Measurements from ENCODE around the gene CST7.

The CST7 gene

GRCh38 chr20:24950836-24951525, 1.9 kb downstream of the CST7 start:
- no peak for DNase-seq

DNA sequence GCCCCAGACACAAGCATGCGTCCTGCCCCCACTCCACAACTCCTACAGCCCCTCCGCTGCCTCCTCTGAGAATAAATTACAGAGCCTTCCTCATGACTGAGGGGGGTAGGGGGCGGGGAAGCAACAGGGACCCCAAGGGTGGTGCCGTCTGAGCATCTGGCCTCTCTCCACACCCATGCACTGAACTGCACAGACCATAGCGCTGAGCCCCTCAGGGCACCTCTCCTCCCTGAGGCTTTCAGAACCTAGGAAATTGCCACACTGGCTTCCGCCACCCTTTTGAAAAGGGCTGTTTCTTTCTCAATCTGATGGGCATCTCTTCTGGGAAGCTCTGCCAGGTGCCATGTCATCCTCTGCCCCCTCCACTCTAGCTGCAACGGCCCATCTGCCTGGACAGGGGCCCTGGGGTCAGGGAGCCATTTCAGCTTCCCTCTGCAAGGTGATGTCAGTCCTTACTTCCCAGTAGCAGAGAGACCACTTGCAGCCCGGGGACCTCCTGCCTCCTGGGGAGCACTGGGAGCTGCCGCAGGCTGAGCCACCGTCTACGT, 2.5 kb downstream of the CST7 start:
- no peak for DNase-seq

- no peak for DNase-seq
These were observed 3.5 kb downstream of the CST7 start for GRCh38 chr20:24952376-24953208.

GRCh38 chr20:24953209-24953575, 4.1 kb downstream of the CST7 start:
- DNase-seq: no peak

DNA sequence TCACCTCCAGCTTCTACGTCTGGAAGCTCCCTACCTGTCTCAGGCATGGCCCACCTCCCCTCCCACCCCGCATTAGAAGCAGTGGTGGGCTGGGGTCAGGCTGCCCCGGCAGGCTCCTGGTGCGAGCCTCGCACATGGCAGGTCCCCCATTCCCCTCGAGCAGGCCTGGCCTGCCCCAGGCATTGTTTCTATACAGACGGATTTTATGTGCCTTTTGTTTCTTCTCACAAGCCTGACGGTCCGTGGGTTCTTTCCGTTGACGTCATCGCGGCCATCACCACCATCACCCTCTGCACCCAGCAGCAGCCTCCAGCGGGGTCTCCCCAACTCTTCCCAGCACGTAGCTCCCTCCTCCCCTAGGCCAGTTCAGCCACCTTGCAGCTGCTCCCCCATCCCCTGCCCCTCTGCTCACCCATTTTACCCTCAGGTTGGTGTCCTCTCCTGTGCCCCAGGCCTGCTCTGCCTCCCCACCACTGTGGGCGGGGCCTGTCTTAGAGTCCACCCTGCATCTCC, 4.6 kb downstream of the CST7 start:
- no peak for DNase-seq

- DNase-seq: no peak
These were observed 5.1 kb downstream of the CST7 start for GRCh38 chr20:24954151-24954550.

GRCh38 chr20:24954566-24954965, 5.5 kb downstream of the CST7 start:
- no peak for DNase-seq

- no peak for DNase-seq
These were observed 6.0 kb downstream of the CST7 start for GRCh38 chr20:24955045-24955444.

GRCh38 chr20:24956001-24956841, 7.2 kb downstream of the CST7 start:
- no peak for DNase-seq

DNA sequence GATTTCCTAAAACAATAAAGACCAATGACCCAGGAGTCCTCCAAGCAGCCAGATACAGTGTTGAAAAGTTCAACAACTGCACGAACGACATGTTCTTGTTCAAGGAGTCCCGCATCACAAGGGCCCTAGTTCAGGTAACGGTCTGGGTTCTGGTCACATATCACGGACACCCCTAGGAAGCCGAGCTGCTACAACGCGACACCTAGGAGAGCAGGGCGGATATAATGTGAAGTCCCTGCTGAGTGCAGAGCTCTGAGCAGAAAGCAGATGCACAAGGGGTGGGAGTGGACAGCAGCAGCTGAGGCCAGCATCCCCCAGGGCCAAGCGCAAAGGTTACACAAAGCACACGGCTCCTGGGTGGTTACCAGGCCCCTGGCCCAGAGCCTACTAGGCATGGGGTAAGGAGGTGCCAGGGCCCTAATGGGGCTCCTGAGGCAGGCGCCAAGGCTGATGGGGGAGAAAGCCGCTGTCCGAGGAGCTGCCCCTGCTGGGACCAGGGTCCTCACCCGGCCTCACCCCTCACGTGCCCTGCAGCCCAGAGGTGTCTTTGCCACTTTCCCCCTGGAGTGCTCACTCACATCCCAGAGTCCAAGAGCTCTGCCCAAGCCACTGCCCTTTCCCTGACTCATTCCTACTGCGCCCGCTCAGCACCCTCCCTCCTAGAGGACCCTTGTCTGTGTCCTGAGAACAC, 8.4 kb downstream of the CST7 start:
- DNase-seq: no peak

- no peak for DNase-seq
These were observed 9.7 kb downstream of the CST7 start for GRCh38 chr20:24958506-24959385.

DNA sequence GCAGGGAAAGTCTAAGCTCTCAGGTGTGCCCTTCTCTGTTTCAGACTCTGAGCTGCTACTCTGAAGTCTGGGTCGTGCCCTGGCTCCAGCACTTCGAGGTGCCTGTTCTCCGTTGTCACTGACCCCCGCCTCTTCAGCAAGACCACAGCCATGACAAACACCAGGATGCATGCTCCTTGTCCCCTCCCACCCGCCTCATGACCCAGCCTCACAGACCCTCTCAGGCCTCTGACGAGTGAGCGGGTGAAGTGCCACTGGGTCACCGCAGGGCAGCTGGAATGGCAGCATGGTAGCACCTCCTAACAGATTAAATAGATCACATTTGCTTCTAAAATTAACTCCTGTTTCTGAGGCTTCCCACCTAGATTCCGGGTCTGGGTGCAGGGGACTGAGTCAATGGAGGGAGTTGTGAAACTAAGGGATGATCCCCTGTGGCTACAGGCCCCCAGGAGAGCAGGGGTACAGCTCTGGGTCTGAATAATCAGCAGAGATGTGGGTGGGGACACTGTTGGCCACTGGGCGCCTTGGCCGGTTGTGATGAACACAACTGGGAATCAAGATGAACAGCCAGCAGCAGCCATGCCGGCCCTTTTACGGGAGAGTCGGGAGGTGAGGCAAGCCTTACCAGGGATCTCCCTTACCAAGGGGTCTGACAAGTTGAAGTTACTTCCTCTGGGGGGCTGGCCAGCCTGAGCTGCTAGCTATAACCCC, 10.7 kb downstream of the CST7 start:
- DNase-seq: no peak

- DNase-seq: no peak
These were observed 11.3 kb downstream of the CST7 start for GRCh38 chr20:24960302-24960801.

DNA sequence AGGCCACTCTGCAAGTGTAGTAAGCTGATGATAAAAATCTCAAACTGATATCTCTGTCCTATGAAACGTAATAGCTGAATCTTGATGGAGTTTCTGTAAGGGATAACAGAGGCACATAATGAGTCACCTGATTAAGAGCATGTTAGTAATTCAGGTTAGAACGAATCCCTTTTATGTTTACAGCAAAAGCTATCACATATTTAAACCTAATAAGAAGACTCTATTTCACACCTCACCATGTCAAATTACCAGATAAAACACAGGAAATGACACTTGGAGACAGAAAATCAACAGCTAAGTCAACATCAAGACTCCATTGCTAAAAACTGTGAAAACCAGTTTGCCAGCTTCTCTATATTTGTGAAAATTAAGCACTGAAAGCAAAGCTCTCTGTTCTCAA, 11.8 kb downstream of the CST7 start:
- DNase-seq: no peak

DNA sequence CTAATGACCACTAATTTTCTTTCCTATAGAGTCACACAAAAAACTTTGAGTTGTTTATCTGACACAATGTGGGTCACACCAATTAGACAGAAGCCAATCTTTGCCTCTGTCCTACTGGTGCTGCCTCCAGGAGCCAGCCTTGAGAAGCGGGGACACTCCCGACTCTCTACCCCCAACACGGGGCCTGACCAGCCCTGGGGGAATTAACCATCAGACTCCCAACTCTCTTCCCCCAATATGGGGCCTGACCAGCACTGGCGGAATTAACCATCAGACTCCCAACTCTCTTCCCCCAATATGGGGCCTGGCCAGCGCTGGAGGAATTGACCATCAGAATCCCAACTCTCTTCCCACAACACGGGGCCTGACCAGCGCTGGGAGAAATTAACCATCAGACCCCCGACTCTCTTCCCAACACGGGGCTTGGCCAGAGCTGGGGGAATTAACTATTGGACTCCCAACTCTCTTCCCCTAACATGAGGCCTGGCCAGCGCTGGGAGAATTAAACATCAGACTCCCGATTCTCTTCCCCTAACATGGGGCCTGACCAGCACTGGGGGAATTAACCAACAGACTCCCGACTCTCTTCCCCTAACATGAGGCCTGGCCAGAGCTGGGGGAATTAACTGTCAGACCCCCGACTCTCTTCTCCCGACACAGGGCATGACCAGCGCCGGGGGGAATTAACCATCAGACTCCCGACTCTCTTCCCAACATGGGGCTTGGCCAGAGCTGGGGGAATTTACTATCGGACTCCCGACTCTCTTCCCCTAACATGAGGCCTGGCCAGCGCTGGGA, 12.5 kb downstream of the CST7 start:
- no peak for DNase-seq

DNA sequence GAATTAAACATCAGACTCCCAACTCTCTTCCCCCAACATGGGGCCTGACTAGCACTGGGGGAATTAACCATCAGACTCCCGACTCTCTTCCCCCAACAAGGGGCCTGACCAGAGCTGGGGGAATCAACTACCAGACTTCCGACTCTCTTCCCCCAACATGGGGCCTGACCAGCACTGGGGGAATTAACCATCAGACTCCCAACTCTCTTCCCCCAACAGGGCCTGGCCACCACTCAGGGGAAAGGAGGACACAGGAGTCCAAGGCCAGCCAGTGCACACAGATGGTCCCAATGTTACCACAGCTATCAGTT, 13.1 kb downstream of the CST7 start:
- DNase-seq: no peak

DNA sequence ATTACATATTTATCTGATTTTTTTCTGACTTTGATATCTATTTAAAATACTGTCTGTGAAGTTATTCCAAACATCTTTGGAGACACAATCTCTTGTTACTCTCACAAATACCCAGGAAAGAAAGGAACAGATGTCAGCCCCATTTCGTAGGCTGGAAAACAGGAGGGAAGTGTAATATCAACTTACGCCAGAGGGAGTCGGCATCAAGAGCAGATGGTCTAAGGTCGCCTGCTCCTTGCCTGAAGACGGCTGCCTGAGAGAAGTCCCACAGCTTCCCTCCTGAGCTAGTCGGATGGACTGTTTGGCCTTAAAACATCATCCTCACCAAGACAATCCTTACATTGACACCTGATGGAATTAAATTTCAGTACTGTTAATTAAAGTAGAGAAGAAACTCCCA, 13.4 kb downstream of the CST7 start:
- no peak for DNase-seq

GRCh38 chr20:24963672-24964505, 14.8 kb downstream of the CST7 start:
- no peak for DNase-seq

- DNase-seq: no peak
These were observed 15.4 kb downstream of the CST7 start for GRCh38 chr20:24964506-24964840.
